ENCODE data around the gene POLR2J. TPM values are rescaled to one million over a fixed set of nuclear protein-coding genes. Genes with fewer than 3 reads are reported as not detected.
A peak's percentile ranks its signal among the peaks of the same experiment; 100 is the strongest.
"Not testable (repeated sequence)": the region's sequence is repeated elsewhere in the genome, so short reads cannot be mapped to it uniquely, and the experiment has no call there.

POLR2J gene
- total and polyA plus RNA-seq, 2 experiments from 2014 or later, result 31.8 to 121 TPM

DNA sequence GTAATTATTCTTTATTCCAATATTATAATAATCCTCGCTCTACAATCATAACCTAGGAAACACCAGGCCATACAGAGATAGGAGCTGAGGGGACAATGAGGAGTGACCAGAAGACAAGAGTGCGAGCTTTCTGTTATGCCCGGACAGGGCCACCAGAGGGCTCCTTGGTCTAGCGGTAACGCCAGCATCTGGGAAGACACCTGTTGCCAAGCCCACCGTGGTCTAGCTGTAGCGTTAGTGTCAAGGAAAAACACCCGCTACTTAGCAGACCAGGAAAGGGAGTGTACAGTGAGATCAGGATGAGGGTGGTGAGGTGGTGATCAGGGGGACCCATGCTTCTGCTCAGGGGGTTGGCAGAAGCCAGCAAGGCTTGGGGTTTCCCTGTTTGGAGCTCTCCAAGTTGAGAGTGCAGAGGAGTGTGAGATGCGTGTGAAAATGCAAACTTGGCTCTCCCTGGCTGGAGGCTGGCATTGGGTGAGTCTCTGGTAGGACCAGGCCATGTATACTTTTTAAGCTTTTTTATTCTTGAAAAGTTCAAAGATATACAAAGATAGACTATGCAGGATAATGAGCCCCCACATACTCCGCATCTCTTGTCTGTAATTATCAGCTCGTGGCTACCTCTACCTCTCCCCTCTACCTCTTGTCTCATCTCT, 1.4 kb upstream of the POLR2J start:
- not testable (repeated sequence) for H3K9me3 ChIP-seq (ENCODE audit: low read depth); H3K27ac ChIP-seq; H3K27me3 ChIP-seq; H3K4me3 ChIP-seq; DNase-seq (ENCODE audit: low read depth in 1 of 2, low spot score in 1 of 2); H3K36me3 ChIP-seq; H3K4me1 ChIP-seq (ENCODE audit: low read depth)
- TF ChIP-seq, protein P1, sequence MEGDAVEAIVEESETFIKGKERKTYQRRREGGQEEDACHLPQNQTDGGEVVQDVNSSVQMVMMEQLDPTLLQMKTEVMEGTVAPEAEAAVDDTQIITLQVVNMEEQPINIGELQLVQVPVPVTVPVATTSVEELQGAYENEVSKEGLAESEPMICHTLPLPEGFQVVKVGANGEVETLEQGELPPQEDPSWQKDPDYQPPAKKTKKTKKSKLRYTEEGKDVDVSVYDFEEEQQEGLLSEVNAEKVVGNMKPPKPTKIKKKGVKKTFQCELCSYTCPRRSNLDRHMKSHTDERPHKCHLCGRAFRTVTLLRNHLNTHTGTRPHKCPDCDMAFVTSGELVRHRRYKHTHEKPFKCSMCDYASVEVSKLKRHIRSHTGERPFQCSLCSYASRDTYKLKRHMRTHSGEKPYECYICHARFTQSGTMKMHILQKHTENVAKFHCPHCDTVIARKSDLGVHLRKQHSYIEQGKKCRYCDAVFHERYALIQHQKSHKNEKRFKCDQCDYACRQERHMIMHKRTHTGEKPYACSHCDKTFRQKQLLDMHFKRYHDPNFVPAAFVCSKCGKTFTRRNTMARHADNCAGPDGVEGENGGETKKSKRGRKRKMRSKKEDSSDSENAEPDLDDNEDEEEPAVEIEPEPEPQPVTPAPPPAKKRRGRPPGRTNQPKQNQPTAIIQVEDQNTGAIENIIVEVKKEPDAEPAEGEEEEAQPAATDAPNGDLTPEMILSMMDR (IDR thresholded peaks at IDR 0.05; ENCODE audit: low read depth, low read length), result peak; percentile 29

DNA sequence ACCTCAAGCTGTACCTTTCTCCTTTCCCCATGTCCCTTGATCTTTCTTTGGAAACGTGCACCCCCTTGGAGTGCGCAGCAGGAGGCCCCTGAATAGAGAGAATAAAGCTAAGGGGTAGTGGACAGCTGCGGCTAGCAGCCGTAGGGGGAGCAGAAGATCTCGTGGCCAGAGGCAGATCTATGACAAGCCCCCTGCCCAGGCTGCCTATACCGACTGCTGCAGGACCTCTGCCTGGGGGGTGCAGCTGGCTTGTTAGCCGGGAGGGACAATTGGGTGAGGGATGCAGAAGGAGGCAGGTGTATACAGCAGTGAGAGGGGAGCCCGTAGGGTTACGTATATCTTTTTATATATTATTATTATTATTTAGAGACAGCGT, 475 bp upstream of the POLR2J start:
- H3K27ac ChIP-seq, result not testable (repeated sequence)

DNA sequence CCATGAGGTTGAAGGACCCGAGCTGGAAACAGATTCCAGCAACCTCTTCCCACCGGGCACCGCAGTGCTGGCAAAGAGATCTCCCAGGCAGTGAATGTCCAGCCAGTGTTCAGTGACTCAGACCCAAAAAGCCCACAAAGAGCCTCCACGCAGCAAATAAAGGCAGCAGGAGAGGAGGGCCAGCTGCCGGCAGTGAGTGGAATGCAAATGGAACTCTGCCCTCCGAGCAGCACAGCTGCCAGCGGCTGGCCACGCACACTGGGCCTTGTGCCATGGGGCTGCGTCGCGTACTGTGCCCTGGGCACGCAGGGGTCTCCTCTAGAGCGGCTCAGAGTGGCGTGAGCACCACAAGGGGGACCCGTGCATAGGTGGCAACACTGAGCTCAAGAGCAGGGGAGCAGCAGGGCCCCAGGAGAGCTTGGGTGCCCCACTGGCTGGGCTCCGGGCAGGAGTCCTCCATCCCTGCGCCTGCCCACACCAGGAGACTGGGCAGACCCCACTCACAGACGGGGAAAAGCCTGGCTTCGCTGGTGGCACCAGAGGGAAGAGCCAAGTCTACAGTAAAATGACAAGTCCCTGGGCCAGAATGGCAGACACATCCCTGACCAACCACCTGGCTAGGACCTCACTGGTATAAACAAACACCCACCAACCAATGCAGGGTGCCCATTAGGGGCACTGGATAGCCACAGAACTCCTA, 3.8 kb downstream of the POLR2J start:
- not testable (repeated sequence) for H3K4me1 ChIP-seq (ENCODE audit: low read depth); H3K9me3 ChIP-seq (ENCODE audit: low read depth); H3K4me3 ChIP-seq; H3K27ac ChIP-seq; DNase-seq (ENCODE audit: low read depth in 1 of 2, low spot score in 1 of 2); H3K27me3 ChIP-seq
- H3K36me3 ChIP-seq, result peaks cover 10% of the 10 kb centered on the region

More for the DNA sequence above, 475 bp upstream of the POLR2J start:
- not testable (repeated sequence) for H3K36me3 ChIP-seq; H3K27me3 ChIP-seq; H3K4me3 ChIP-seq; H3K9me3 ChIP-seq (ENCODE audit: low read depth); H3K4me1 ChIP-seq (ENCODE audit: low read depth); DNase-seq (ENCODE audit: low read depth in 1 of 2, low spot score in 1 of 2)

DNA sequence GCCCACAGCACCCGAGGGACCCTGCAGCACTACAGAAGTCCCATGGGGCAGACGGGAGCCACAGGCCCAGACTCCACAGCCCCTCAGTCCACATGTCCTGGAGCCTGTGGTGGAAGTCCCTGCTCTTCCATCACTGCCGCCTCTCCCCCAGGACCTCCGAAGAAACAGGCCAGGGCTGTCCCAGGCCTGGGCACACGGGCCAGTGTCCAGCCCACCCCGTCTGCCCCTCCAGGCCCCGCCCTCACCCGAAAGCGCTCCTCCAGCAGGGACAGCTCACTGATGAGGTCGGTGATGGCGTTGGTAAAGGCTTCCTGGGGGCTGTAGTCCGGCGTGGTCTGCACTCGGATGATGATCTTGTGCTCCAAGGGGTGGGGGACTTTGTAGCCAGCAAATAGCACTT, 4.6 kb downstream of the POLR2J start:
- not testable (repeated sequence) for H3K9me3 ChIP-seq (ENCODE audit: low read depth); H3K4me3 ChIP-seq; DNase-seq (ENCODE audit: low read depth in 1 of 2, low spot score in 1 of 2); H3K27me3 ChIP-seq; H3K4me1 ChIP-seq (ENCODE audit: low read depth); H3K27ac ChIP-seq
- peaks cover 10% of the 10 kb centered on the region for H3K36me3 ChIP-seq

DNA sequence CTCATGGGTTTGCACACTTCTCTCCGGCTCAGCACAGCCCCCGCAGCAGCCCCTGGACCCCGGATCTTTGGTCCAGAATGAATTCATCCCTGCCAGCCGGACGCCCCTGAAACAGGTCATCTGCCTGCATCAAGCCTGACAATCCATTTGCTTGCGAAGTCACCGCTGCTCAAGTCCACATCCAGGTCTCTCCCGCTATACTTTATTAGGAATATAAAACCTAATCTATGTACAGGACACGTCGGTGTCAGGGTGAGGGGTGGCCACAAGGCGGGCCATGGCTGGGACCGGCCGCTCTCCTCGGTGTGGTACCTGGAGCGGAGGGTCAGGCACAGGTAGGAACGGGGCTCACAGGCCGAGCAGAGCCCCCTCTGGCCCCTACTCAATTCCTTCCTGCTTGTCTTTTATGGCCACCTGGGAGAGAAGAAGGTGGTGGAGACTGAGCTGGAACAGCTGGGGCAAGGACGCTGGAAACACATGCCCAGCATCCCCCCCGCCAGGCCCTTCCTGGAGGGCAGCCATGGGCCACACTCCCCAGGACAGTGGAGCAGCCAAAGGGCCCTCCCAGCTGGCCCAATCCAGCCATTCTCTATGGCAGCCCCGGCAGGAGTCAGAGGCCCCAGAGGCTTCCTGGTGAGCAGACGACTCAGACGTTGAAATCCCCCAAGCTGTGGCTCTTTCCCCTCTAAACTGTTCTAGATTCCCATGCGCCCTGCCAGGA, 5.3 kb downstream of the POLR2J start:
- H3K27me3 ChIP-seq, result no peaks in the 10 kb centered on the region
- no peak overlapping the region for H3K27ac ChIP-seq
- H3K36me3 ChIP-seq, result peaks cover 10% of the 10 kb centered on the region
- DNase-seq (ENCODE audit: low read depth in 1 of 2, low spot score in 1 of 2), result no peak
- no peaks in the 10 kb centered on the region for H3K9me3 ChIP-seq (ENCODE audit: low read depth)
- TF ChIP-seq, protein P1 (IDR thresholded peaks at IDR 0.05; ENCODE audit: low read depth, low read length), result no peak
- H3K4me1 ChIP-seq (ENCODE audit: low read depth), result no peaks in the 10 kb centered on the region
- no peak overlapping the region for H3K4me3 ChIP-seq

DNA sequence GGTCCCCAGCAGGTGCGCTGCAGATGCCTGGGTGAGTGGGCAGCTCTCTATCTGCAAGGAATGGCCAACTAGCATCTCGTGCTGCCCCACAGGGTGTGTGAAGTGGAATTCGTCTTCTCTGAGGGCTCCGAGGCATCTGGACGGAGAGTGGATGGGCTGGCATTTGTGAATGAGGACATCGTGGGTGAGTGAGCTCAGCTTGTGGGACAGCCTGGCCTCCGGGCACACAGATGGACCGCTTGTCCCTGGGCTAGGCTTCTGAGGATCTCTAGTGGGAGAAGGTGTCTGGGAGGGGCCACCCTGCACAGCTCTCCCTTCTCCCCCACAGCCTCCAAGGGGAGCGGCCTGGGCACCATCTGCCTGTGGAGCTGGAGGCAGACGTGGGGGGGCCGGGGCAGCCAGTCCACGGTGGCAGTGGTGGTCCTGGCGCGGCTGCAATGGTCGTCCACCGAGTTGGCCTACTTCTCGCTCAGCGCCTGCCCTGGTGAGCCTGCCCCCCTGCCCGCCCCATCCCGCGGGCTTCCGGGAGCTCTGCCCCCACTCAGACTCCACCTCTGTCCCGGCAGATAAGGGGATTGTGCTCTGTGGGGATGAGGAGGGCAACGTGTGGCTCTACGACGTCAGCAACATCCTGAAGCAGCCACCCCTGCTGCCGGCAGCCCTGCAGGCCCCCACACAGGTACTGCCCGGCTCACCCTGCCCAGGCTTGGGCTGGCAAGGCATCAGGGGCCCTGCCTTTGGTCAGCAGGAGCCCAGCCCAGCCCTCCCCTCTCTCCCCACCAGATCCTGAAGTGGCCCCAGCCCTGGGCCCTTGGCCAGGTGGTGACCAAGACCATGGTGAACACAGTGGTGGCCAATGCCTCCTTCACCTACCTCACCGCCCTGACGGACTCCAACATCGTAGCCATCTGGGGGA, 6.3 kb downstream of the POLR2J start:
- Histone ChIP-seq H3K4me1 (ENCODE audit: low read depth) (no peaks in the 10 kb centered on the region), H3K4me3 (no peak overlapping the region), H3K27me3 (no peaks in the 10 kb centered on the region), H3K36me3 (peaks cover 10% of the 10 kb centered on the region), H3K9me3 (ENCODE audit: low read depth) (no peaks in the 10 kb centered on the region), H3K27ac (no peak overlapping the region)
- no peak for DNase-seq (ENCODE audit: low read depth in 1 of 2, low spot score in 1 of 2)
- TF ChIP-seq, protein P1 (IDR thresholded peaks at IDR 0.05; ENCODE audit: low read depth, low read length), result no peak
